HG03280 (cell line): Measurements from ENCODE around the gene NDUFA5.

Experiments
- ATAC-seq: cut with Tn5 transposase; IDR thresholded peaks from one replicate; pipeline ENCODE4 v1.9.1; 2021; ENCODE audit warnings: mild to moderate bottlenecking, moderate library complexity; ENCODE audit not compliant: unreplicated experiment

Gene NDUFA5

GRCh38 chr7:123557398-123558288 is at the start of gene NDUFA5:
Gene NDUFA5 (minus strand): TSS chr7:123557818. CDS start chr7:123557795, 23 bp downstream.
- peak; percentile 99 for ATAC-seq

- ATAC-seq = no peak
These were observed 47.1 kb upstream of the NDUFA5 start for GRCh38 chr7:123604739-123605138.

GRCh38 chr7:123602648-123603047 is 45.0 kb upstream of the NDUFA5 start:
- no peak for ATAC-seq

- no peak for ATAC-seq
These were observed 43.9 kb upstream of the NDUFA5 start, which contains the start of gene ASB15 for GRCh38 chr7:123601530-123601929. Gene ASB15 (plus strand): TSS chr7:123601821. CDS start chr7:123614503, 12,682 bp downstream.

GRCh38 chr7:123600876-123601275 is 43.3 kb upstream of the NDUFA5 start:
- ATAC-seq = no peak

GRCh38 chr7:123599766-123600165 is 42.1 kb upstream of the NDUFA5 start:
- ATAC-seq = no peak

GRCh38 chr7:123598657-123599056 is 41.0 kb upstream of the NDUFA5 start:
- no peak for ATAC-seq

GRCh38 chr7:123594813-123595241 is 37.2 kb upstream of the NDUFA5 start:
- ATAC-seq = no peak

- no peak for ATAC-seq
These were observed 30.8 kb upstream of the NDUFA5 start for GRCh38 chr7:123588376-123588775.

GRCh38 chr7:123583821-123584220 is 26.2 kb upstream of the NDUFA5 start:
- no peak for ATAC-seq

- no peak for ATAC-seq
These were observed 23.5 kb upstream of the NDUFA5 start for GRCh38 chr7:123581162-123581459.

GRCh38 chr7:123580406-123581161 is 23.0 kb upstream of the NDUFA5 start:
- peak; percentile 72 for ATAC-seq

- ATAC-seq = no peak
These were observed 21.8 kb upstream of the NDUFA5 start for GRCh38 chr7:123579416-123579815.

- no peak for ATAC-seq
These were observed 16.4 kb upstream of the NDUFA5 start for GRCh38 chr7:123573896-123574467.

GRCh38 chr7:123573341-123573740 is 15.7 kb upstream of the NDUFA5 start:
- ATAC-seq = no peak

- ATAC-seq = no peak
These were observed 14.1 kb upstream of the NDUFA5 start for GRCh38 chr7:123571684-123572083.

- no peak for ATAC-seq
These were observed 13.6 kb upstream of the NDUFA5 start for GRCh38 chr7:123571187-123571586.

- no peak for ATAC-seq
These were observed 13.0 kb upstream of the NDUFA5 start for GRCh38 chr7:123570390-123571182.

GRCh38 chr7:123569352-123570010 is 11.9 kb upstream of the NDUFA5 start:
- no peak for ATAC-seq

- ATAC-seq = no peak
These were observed 4.5 kb upstream of the NDUFA5 start for GRCh38 chr7:123562121-123562520.
